Uterus (tissue), 2 donors: ENCODE measurements around the gene IER3.
A peak's percentile ranks its signal among the peaks of the same experiment; 100 is the strongest.

Source experiments
- CTCF ChIP-seq, 4 experiments: fragments of 200-600 bp in 2 of 4; fragments of 450-650 bp in 2 of 4; sonication (generic) in 2 of 4; IDR thresholded peaks; one replicate each; pipeline ENCODE4 v1.5.1; 2016 to 2019; ENCODE audit warnings: antibody characterized with exemption in 4 of 4, mild to moderate bottlenecking in 2 of 4, moderate library complexity in 1 of 4
- POLR2A ChIP-seq, 2 donors: fragments of 450-650 bp; IDR thresholded peaks; one replicate each; pipeline ENCODE4 v1.6.1; 2016; ENCODE audit warnings: antibody characterized with exemption in 2 of 2, mild to moderate bottlenecking in 1 of 2, moderate library complexity in 1 of 2

DNA sequence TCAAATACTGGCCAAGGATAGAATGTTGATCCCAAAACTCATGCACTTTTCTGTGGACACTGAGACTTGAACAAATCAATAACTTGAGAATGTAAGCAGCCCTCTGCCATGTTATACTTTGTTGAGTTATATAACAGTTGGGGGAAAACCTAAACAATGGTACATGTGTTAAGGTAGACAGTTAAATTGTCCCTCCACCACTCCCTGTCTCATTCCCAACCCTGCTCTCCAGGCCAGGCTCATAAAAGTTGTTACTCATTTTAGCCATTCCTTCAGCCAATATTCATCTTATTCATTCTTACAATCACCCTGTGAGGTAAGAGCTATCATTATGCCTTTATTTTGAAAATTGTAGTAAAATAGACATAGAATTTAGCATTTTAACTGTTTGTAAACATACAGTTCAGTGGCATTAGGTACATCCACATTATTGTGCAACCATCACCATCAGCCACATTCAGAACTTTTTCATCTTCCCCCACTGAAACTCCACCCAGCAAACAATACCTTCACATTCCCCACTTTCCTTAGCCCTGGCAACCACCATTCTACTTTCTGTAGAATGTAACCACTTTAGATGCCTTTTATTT, 38.2 kb upstream of the IER3 start:
- no peak for TF ChIP-seq CTCF (IDR thresholded peaks at IDR 0.05)
- peak in 1 of 2 donors; percentile 1 for TF ChIP-seq POLR2A (IDR thresholded peaks at IDR 0.05)
